ENCODE data around the gene ABAT.

The ABAT gene

GRCh38 chr16:8831450-8831849, 157.0 kb downstream of the ABAT start:
- H3K4me3 ChIP-seq (ENCODE audit: low read depth, low read length): no peak overlapping the region
- TF ChIP-seq CTCF (IDR thresholded peaks at IDR 0.05; ENCODE audit: low read depth, low read length): no peak

- H3K4me3 ChIP-seq (ENCODE audit: low read depth, low read length): no peak overlapping the region
These were observed 157.7 kb downstream of the ABAT start for GRCh38 chr16:8831871-8832716.

GRCh38 chr16:8832717-8833105, 158.3 kb downstream of the ABAT start:
- no peak overlapping the region for H3K4me3 ChIP-seq (ENCODE audit: low read depth, low read length)
- TF ChIP-seq CTCF (IDR thresholded peaks at IDR 0.05; ENCODE audit: low read depth, low read length): no peak

More at GRCh38 chr16:8831871-8832716, 157.7 kb downstream of the ABAT start:
- TF ChIP-seq CTCF (IDR thresholded peaks at IDR 0.05; ENCODE audit: low read depth, low read length): no peak
